GM10248 (cell line): ENCODE results near the gene PHF21A.

Source experiments
- CTCF ChIA-PET: fragments of 300-600 bp; sonication (Branson Sonifier 250); formaldehyde crosslinking; extraction: SDS; loops from one replicate; lab custom pipeline; 2021; ENCODE audit warnings: antibody characterized with exemption; lab: Yijun Ruan, JAX
- POLR2A ChIA-PET: fragments of 350-650 bp; sonication (Branson Sonifier 250); formaldehyde crosslinking; extraction: SDS; loops from one replicate; lab custom pipeline; 2020; ENCODE audit warnings: antibody characterized with exemption; lab: Yijun Ruan, JAX
- DNase-seq: peaks from one replicate; pipeline ENCODE4 v3.0.0; 2012; ENCODE audit errors: extremely low spot score
- CTCF ChIP-seq: IDR thresholded peaks from 2 replicates; pipeline ENCODE4 v1.5.1; 2012; ENCODE audit warnings: mild to moderate bottlenecking, low read depth; ENCODE audit errors: extremely low read depth, missing control alignments, control extremely low read depth

Gene PHF21A

GRCh38 chr11:45899448-45900174 is 221.6 kb downstream of the PHF21A start:
- peak; percentile 83 for DNase-seq
- ChIA-PET POLR2A (interaction anchor here (1.0 kb wide), 1 partner anchor 15 kb away, joined by 3 read pairs; no protein-coding TSS in a partner anchor), CTCF (interaction anchor here (1.1 kb wide), 1 partner anchor 40 kb away, joined by 3 read pairs; no protein-coding TSS in a partner anchor)
- TF ChIP-seq CTCF: no peak

GRCh38 chr11:45899086-45899447 is 222.2 kb downstream of the PHF21A start:
- no peak for DNase-seq
- ChIA-PET CTCF (interaction anchor here (1.1 kb wide), 1 partner anchor 40 kb away, joined by 3 read pairs; no protein-coding TSS in a partner anchor), POLR2A (interaction anchor here (1.0 kb wide), 1 partner anchor 15 kb away, joined by 3 read pairs; no protein-coding TSS in a partner anchor)
- TF ChIP-seq CTCF: no peak

- DNase-seq: no peak
- TF ChIP-seq CTCF: no peak
- ChIA-PET POLR2A (no interaction called here), CTCF (interaction anchor here (0.7 to 1.7 kb wide), 6 partner anchors 8 to 1323 kb away, joined by 3 to 4 read pairs (median 3); no protein-coding TSS in a partner anchor)
Measured at GRCh38 chr11:45897556-45897955, 223.7 kb downstream of the PHF21A start.

GRCh38 chr11:45896422-45896984 is 224.8 kb downstream of the PHF21A start:
- no peak for TF ChIP-seq CTCF
- no peak for DNase-seq
- ChIA-PET POLR2A (interaction anchor here (0.5 kb wide), 1 partner anchor 10 kb away, joined by 3 read pairs; no protein-coding TSS in a partner anchor), CTCF (interaction anchor here (1.0 to 1.7 kb wide), 3 partner anchors 9 to 116 kb away, joined by 3 to 4 read pairs (median 3); no protein-coding TSS in a partner anchor)

GRCh38 chr11:45895553-45896259 is 225.5 kb downstream of the PHF21A start:
- no peak for TF ChIP-seq CTCF
- no peak for DNase-seq
- ChIA-PET CTCF (interaction anchor here (0.9 kb wide), 1 partner anchor 22 kb away, joined by 3 read pairs; no protein-coding TSS in a partner anchor), POLR2A (interaction anchor here (0.5 kb wide), 1 partner anchor 10 kb away, joined by 3 read pairs; no protein-coding TSS in a partner anchor)
